Psoas muscle (tissue), 8 donors: ENCODE data around the gene SMARCA2. TPM values are rescaled to one million over a fixed set of nuclear protein-coding genes. Genes with fewer than 3 reads are reported as not detected.

Experiments
- ATAC-seq, 4 donors: fragments of 200-7000 bp; cut with Tn5 transposase; one replicate each; pipeline ENCODE4 v1.9.1; 2020; ENCODE audit warnings: moderate library complexity in 3 of 4, mild to moderate bottlenecking in 2 of 4
- DNase-seq, 2 donors: peaks; one replicate each; pipeline ENCODE4 v3.0.0-alpha.2; 2020
- H3K27ac ChIP-seq: fragments of 200-600 bp; one replicate; pipeline ENCODE4 v1.8.0; 2022
- H3K27me3 ChIP-seq, 3 donors: fragments of 200-600 bp in 1 of 3; one replicate each; pipeline versions ENCODE4 v1.6.1 to v1.8.0; 2013 to 2022; ENCODE audit warnings: low read length in 2 of 3, mild to moderate bottlenecking in 2 of 3, moderate library complexity in 1 of 3; ENCODE audit not compliant: insufficient read depth in 3 of 3
- H3K36me3 ChIP-seq, 2 donors: fragments of 200-600 bp in 1 of 2; one replicate each; pipeline versions ENCODE4 v1.6.1 to v1.8.0; 2013 to 2022; ENCODE audit warnings: low read depth in 1 of 2, mild to moderate bottlenecking in 1 of 2, moderate library complexity in 1 of 2; ENCODE audit not compliant: insufficient read depth in 1 of 2
- H3K4me1 ChIP-seq: fragments of 200-600 bp; one replicate; pipeline ENCODE4 v1.8.0; 2022
- H3K4me3 ChIP-seq: fragments of 200-600 bp; one replicate; pipeline ENCODE4 v1.8.0; 2022; ENCODE audit warnings: mild to moderate bottlenecking
- H3K9me3 ChIP-seq: fragments of 200-600 bp; one replicate; pipeline ENCODE4 v1.8.0; 2022
- WGBS, 3 donors: extraction: QIAGEN DNeasy Blood & Tissue Kit; methylation state at CpG; one replicate each; pipeline versions ENCODE4 v1.1.6 to v1.1.7; 2013; 5-methylcytosine and 5-hydroxymethylcytosine counted together
- intact Hi-C, 2 donors: fragments of 100-400 bp; cut with DNase I; formaldehyde crosslinking; loops; one replicate each; pipeline versions ENCODE4 v1.11.0 to v1.14.2; 2022
- polyA plus RNA-seq, 3 donors: library from polyadenylated mRNA; stranded (reverse); fragments of 200-250 nt; gene quantifications; one replicate each; pipeline ENCODE4 v1.2.3, GENCODE V29; 2013
- total RNA-seq, 4 donors: library from RNA; stranded (reverse); fragmentation: NEBNext Ultra II Directional in 2 of 4; extraction: Animal tissue kit (Norgen Biotek cat#: 25700) in 2 of 4; gene quantifications; one replicate each; pipeline versions ENCODE4 v1.2.1 to v1.2.4, GENCODE V29; 2021 to 2023
- TF ChIP-seq, protein P1 (sequence below): fragments of 200-600 bp; IDR thresholded peaks from one replicate; pipeline ENCODE4 v1.8.0; 2022; ENCODE audit warnings: antibody characterized with exemption
- donor health status: healthy with polysubstance abuse.
- donor health status: DM: no; HTN: no; CAD: no; lungs with moderate emphysema.
- donor health status: Bipolar disorder and iron deficiency.
- donor health status: healthy.
- donor health status: DM: yes; HTN: yes; CAD: no.
- donor health status: DM: no; HTN: no; CAD: no.
- donor health status: DM: no; HTN: no; CAD: no.
- donor health status: DM: yes; HTN: yes; CAD: no.

Gene SMARCA2
- total and polyA plus RNA-seq, 7 donors, result 13.8 to 97.2 (median 64.6) TPM

DNA sequence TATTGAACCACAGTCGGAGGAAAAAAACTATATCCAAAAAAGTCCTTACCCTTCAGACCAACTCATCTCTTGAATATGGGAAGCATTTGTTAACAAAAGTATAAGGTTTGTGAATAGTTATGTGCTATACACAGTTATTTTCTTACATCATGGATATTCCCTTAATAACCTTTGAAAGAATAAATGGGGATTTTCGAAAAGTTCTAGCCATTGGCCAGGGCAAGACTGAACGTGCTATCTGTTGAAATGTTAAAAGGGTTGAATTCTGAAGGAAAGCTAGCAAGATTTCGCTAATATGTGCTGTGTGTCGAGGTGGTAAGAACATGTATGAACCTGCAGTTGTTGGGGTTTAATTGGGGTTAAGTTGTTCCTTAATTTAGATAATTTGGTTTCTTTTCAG, 140.8 kb downstream of the SMARCA2 start:
- intact Hi-C loops, result loop anchor here in 1 of 2 donors (5.0 to 10.0 kb wide), 3 partner anchors 89 to 469 kb away; partner anchors contain the start of genes SMARCA2 and VLDLR
- 79 to 83% (median 82%) methylated on average over 5 of the region's 5 CpGs for WGBS, 3 donors
- no peaks in the 10 kb centered on the region for H3K27me3 ChIP-seq
- H3K36me3 ChIP-seq, result no peaks in the 10 kb centered on the region
- peaks cover 23% of the 10 kb centered on the region for H3K4me1 ChIP-seq
- TF ChIP-seq, protein P1, sequence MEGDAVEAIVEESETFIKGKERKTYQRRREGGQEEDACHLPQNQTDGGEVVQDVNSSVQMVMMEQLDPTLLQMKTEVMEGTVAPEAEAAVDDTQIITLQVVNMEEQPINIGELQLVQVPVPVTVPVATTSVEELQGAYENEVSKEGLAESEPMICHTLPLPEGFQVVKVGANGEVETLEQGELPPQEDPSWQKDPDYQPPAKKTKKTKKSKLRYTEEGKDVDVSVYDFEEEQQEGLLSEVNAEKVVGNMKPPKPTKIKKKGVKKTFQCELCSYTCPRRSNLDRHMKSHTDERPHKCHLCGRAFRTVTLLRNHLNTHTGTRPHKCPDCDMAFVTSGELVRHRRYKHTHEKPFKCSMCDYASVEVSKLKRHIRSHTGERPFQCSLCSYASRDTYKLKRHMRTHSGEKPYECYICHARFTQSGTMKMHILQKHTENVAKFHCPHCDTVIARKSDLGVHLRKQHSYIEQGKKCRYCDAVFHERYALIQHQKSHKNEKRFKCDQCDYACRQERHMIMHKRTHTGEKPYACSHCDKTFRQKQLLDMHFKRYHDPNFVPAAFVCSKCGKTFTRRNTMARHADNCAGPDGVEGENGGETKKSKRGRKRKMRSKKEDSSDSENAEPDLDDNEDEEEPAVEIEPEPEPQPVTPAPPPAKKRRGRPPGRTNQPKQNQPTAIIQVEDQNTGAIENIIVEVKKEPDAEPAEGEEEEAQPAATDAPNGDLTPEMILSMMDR, result no peak
- no peaks in the 10 kb centered on the region for H3K9me3 ChIP-seq
- H3K27ac ChIP-seq, result peak overlapping the region; percentile 83
- ATAC-seq, result no peak
- DNase-seq, result no peak
- H3K4me3 ChIP-seq, result no peak overlapping the region

GRCh38 chr9:2157277-2158110, 142.3 kb downstream of the SMARCA2 start:
- TF ChIP-seq, protein P1, result peak; percentile 1
- Histone ChIP-seq H3K4me3 (peak overlapping the region; percentile 72), H3K27ac (peak overlapping the region; percentile 83), H3K9me3 (no peaks in the 10 kb centered on the region), H3K36me3 (peaks cover 1 to 10% of the 10 kb centered on the region in 2 donors), H3K4me1 (peaks cover 24% of the 10 kb centered on the region), H3K27me3 (no peaks in the 10 kb centered on the region)
- ATAC-seq, result peak; percentile 92 to 97 (median 94)
- intact Hi-C loops, result loop anchor here in 1 of 2 donors (5.0 to 10.0 kb wide), 3 partner anchors 87 to 467 kb away; partner anchors contain the start of genes SMARCA2 and VLDLR
- WGBS, 3 donors, result 2 to 5% (median 3%) methylated on average over 20 of the region's 20 CpGs
- DNase-seq, result peak; percentile 50 to 87

- ATAC-seq (peak; percentile 57 to 69 (median 64)), DNase-seq (peak; percentile 40 to 59)
- Histone ChIP-seq H3K4me3 (peak overlapping the region; percentile 72), H3K9me3 (no peaks in the 10 kb centered on the region), H3K36me3 (peaks cover 4 to 17% of the 10 kb centered on the region in 2 donors), H3K27me3 (no peaks in the 10 kb centered on the region), H3K4me1 (peaks cover 24% of the 10 kb centered on the region), H3K27ac (peak overlapping the region; percentile 83)
- WGBS, 3 donors, result 0 to 1% (median 0%) methylated on average over 13 of the region's 13 CpGs
- TF ChIP-seq, protein P1, result no peak
- intact Hi-C loops, result loop anchor here in 1 of 2 donors (5.0 to 10.0 kb wide), 3 partner anchors 87 to 467 kb away; partner anchors contain the start of genes SMARCA2 and VLDLR
Observed at GRCh38 chr9:2158111-2158610, 143.0 kb downstream of the SMARCA2 start.

DNA sequence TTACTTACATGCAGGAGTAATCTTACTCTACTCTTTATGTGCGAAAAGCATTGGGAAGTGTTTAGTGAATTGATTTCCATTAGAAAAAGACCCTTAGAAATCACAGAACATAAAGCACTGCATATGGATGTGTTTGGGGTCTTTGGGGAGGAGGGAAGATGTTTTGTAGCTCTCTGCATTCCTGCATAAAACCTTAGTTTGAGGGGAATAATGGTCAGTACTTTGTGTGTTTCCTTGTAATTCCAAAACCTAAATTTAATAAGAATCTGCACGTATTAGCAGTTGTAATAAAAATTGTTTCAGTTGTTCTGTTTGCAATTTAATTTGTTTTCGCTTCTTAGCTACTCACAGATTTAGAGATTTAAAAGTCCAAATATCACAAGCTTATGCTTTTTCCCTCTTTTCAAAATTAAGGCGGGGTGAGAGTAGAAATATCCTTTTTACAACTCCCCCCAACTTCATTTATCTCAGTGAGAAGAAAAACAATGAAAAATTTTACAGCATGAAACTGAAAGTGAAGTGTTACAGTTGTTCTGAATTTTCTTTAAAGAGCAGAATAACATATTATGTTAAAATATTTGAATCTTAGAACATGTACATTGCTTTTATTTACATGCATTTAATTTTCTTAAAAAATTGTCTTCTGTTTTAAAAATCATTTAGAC, 143.8 kb downstream of the SMARCA2 start:
- Histone ChIP-seq H3K27ac (peak overlapping the region; percentile 83), H3K36me3 (peaks cover 4 to 24% of the 10 kb centered on the region in 2 donors), H3K4me3 (peak overlapping the region; percentile 72), H3K9me3 (no peaks in the 10 kb centered on the region), H3K27me3 (no peaks in the 10 kb centered on the region), H3K4me1 (peaks cover 20% of the 10 kb centered on the region)
- no peak for DNase-seq
- WGBS, 3 donors, result 9 to 14% (median 9%) methylated on average over 4 of the region's 4 CpGs
- no peak for ATAC-seq
- TF ChIP-seq, protein P1, result no peak
- intact Hi-C loops, result loop anchor here in 1 of 2 donors (5.0 to 10.0 kb wide), 3 partner anchors 86 to 466 kb away; partner anchors contain the start of genes SMARCA2 and VLDLR
